K562 (cell line): ENCODE results near the gene MEA1. TPM values are rescaled to one million over a fixed set of nuclear protein-coding genes. Genes with fewer than 3 reads are reported as not detected.

Experiments used
- BDP1 ChIP-seq: IDR thresholded peaks from 3 replicates; pipeline ENCODE4 v1.6.1; 2011; ENCODE audit not compliant: insufficient read length, insufficient read depth
- BRD4 ChIP-seq: fragments of 200-600 bp; sonication (generic); IDR thresholded peaks from 2 replicates; pipeline ENCODE4 v1.6.1; 2017; ENCODE audit warnings: inconsistent platforms
- CBFA2T2 ChIP-seq: fragments of 450-650 bp; conservative IDR thresholded peaks from 2 replicates; pipeline ENCODE4 v1.6.1; 2017; ENCODE audit warnings: mild to moderate bottlenecking
- CREB3L1 ChIP-seq: fragments of 450-650 bp; IDR thresholded peaks from 2 replicates; pipeline ENCODE4 v1.6.1; 2014; ENCODE audit warnings: low read depth, mild to moderate bottlenecking, moderate library complexity, borderline replicate concordance
- EP300 ChIP-seq: IDR thresholded peaks from 2 replicates; pipeline ENCODE4 v1.6.1; 2012; ENCODE audit warnings: low read length, improper control_type of control experiment
- ESRRB ChIP-seq: fragments of 250-450 bp; sonication (Bioruptor Pico); IDR thresholded peaks from 2 replicates; pipeline ENCODE4 v1.5.0; 2020; ENCODE audit warnings: mild to moderate bottlenecking, moderate library complexity, borderline replicate concordance
- FOXK2 ChIP-seq, 2 experiments: fragments of 450-650 bp; IDR thresholded peaks in 1 of 2; conservative IDR thresholded peaks in 1 of 2; 2 replicates each; pipeline ENCODE4 v1.6.1; 2016; ENCODE audit warnings: low read depth in 2 of 2, mild to moderate bottlenecking in 1 of 2
- HDAC8 ChIP-seq: fragments of 450-650 bp; IDR thresholded peaks from 2 replicates; pipeline ENCODE4 v1.6.1; 2016; ENCODE audit warnings: mild to moderate bottlenecking, missing genetic modification characterization, moderate library complexity, missing compliant biosample characterization
- HEY1 ChIP-seq: fragments of 250-450 bp; sonication (Bioruptor Pico); IDR thresholded peaks from 2 replicates; pipeline ENCODE4 v1.5.0; 2020; ENCODE audit warnings: mild to moderate bottlenecking, moderate library complexity, borderline replicate concordance
- IRF9 ChIP-seq: fragments of 450-650 bp; IDR thresholded peaks from 2 replicates; pipeline ENCODE4 v1.6.1; 2016; ENCODE audit warnings: missing biosample characterization, missing genetic modification characterization
- MBD1 ChIP-seq: fragments of 250-450 bp; sonication (Bioruptor Pico); IDR thresholded peaks from 2 replicates; pipeline ENCODE4 v1.8.0; 2022; ENCODE audit warnings: inconsistent platforms
- MCM2 ChIP-seq: fragments of 450-650 bp; IDR thresholded peaks from 2 replicates; pipeline ENCODE4 v1.6.1; 2017; ENCODE audit warnings: low read depth, mild to moderate bottlenecking
- MCM5 ChIP-seq: fragments of 450-650 bp; IDR thresholded peaks from 2 replicates; pipeline ENCODE4 v1.6.1; 2016; ENCODE audit warnings: low read depth
- MCM7 ChIP-seq, 2 experiments: fragments of 450-650 bp; IDR thresholded peaks; 2 replicates each; pipeline ENCODE4 v1.6.1; 2016 to 2018
- PCBP2 ChIP-seq: fragments of 200-400 bp; formaldehyde crosslinking; IDR thresholded peaks from 2 replicates; pipeline ENCODE4 v1.6.1; 2018; ENCODE audit warnings: low read length, low read depth, mild to moderate bottlenecking, moderate library complexity; ENCODE audit not compliant: poor library complexity, severe bottlenecking
- RBM15 ChIP-seq: fragments of 200-400 bp; formaldehyde crosslinking; IDR thresholded peaks from 2 replicates; pipeline ENCODE4 v1.6.1; 2018; ENCODE audit warnings: mild to moderate bottlenecking, low read length, moderate library complexity; ENCODE audit not compliant: insufficient read depth
- TAL1 ChIP-seq: fragments of 450-650 bp; IDR thresholded peaks from 2 replicates; pipeline ENCODE4 v1.6.1; 2016; ENCODE audit warnings: mild to moderate bottlenecking
- ZBTB43 ChIP-seq: sonication (generic); formaldehyde crosslinking; IDR thresholded peaks from 2 replicates; pipeline ENCODE4 v1.8.0; 2023; ENCODE audit warnings: mild to moderate bottlenecking, missing genetic modification reagents
- ZC3H8 ChIP-seq: fragments of 450-650 bp; IDR thresholded peaks from 2 replicates; pipeline ENCODE4 v1.6.1; 2017
- ZHX1 ChIP-seq: fragments of 150-350 bp; conservative IDR thresholded peaks from 2 replicates; pipeline ENCODE4 v1.6.1; 2014; ENCODE audit warnings: low read length
- ZNF282 ChIP-seq: sonication (generic); formaldehyde crosslinking; IDR thresholded peaks from 2 replicates; pipeline ENCODE4 v1.8.1; 2023; ENCODE audit warnings: missing genetic modification reagents
- ZNF384 ChIP-seq: IDR thresholded peaks from 2 replicates; pipeline ENCODE4 v1.6.1; 2012; ENCODE audit warnings: low read depth, low read length, improper control_type of control experiment
- ZNF780A ChIP-seq: fragments of 250-450 bp; sonication (Bioruptor Pico); IDR thresholded peaks from 2 replicates; pipeline ENCODE4 v1.5.0; 2021; ENCODE audit warnings: mild to moderate bottlenecking
- polyA plus RNA-seq, 8 experiments: library from polyadenylated mRNA; depleted of rRNA in 4 of 8; stranded (reverse) in 5 of 8; unstranded in 3 of 8; fragments of >200 nt; fragmentation: Nextera tagmentation in 2 of 8; fragmentation: Illumina TruSeq in 1 of 8; extraction: Ambion mirVana in 2 of 8; extraction: Trizol in 1 of 8; gene quantifications; 2 replicates each; pipeline versions ENCODE4 v1.2.1 to v1.2.3, GENCODE V29; 2011 to 2014; ENCODE audit warnings: inconsistent platforms in 1 of 8, missing spikeins in 1 of 8
- total RNA-seq, 7 experiments: library from RNA; depleted of rRNA in 6 of 7; stranded (reverse); fragments of >200 nt in 6 of 7; fragmentation: Illumina TruSeq in 2 of 7; extraction: Trizol in 2 of 7; gene quantifications; 2 replicates each; pipeline versions ENCODE4 v1.2.1 to v1.2.3, GENCODE V29; 2011 to 2021; ENCODE audit warnings: low replicate concordance in 1 of 7

Gene MEA1
- total and polyA plus RNA-seq, 9 of the 15 experiments (the other 6 are each of a cell fraction or from before 2014, with no cell fraction given), result 86.8 to 210 (median 152) TPM

GRCh38 chr6:42978487-42978838 is 35.3 kb downstream of the MEA1 start (continued):
- TF ChIP-seq ZHX1 (no peak), CREB3L1 (no peak), EP300 (no peak), ZNF384 (peak; percentile 12; the same call in 1 of the 2 replicates), MCM7 (IDR thresholded peaks at IDR 0.05) (no peak), ZNF282 (CRISPR knock-in tag) (no peak), PCBP2 (no peak), ZBTB43 (CRISPR knock-in tag) (peak; percentile 69; the same call in 1 of the 2 replicates), IRF9 (tag) (no peak), BRD4 (no peak), TAL1 (no peak), FOXK2 (conservative IDR thresholded peaks at IDR 0.05 in 1 of 2, IDR thresholded peaks at IDR 0.05 in 1 of 2; ENCODE audit: low read depth in 2 of 2) (0 out of 4 replicates have a peak, but pooled peaks of 1 of the 2 experiments have one; percentile 7), MCM2 (no peak), MBD1 (CRISPR knock-in tag) (no peak), CBFA2T2 (no peak), RBM15 (no peak), HEY1 (no peak), MCM5 (no peak), ESRRB (CRISPR knock-in tag) (no peak), BDP1 (no peak), HDAC8 (tag) (no peak), ZNF780A (CRISPR knock-in tag) (no peak), ZC3H8 (no peak)
